COLO829 (cell line): ENCODE results near the gene MINDY4.

Experiments
- DNase-seq: peaks from one replicate; pipeline ENCODE4 v3.0.0; 2012; ENCODE audit warnings: low spot score

The MINDY4 gene

GRCh38 chr7:30917216-30917893 lies 146.1 kb downstream of the MINDY4 start:
- no peak for DNase-seq

- no peak for DNase-seq
Measured at GRCh38 chr7:30918676-30919075, 147.5 kb downstream of the MINDY4 start.

GRCh38 chr7:30920021-30920583 lies 148.9 kb downstream of the MINDY4 start:
- no peak for DNase-seq

GRCh38 chr7:30920584-30921539 lies 149.6 kb downstream of the MINDY4 start:
- no peak for DNase-seq

- no peak for DNase-seq
Measured at GRCh38 chr7:30921540-30922401, 150.6 kb downstream of the MINDY4 start.

GRCh38 chr7:30922596-30922995 lies 151.4 kb downstream of the MINDY4 start:
- no peak for DNase-seq

- no peak for DNase-seq
Measured at GRCh38 chr7:30923009-30923773, 152.0 kb downstream of the MINDY4 start.

GRCh38 chr7:30923774-30924413 lies 152.7 kb downstream of the MINDY4 start:
- DNase-seq = no peak

GRCh38 chr7:30924624-30925023 lies 153.4 kb downstream of the MINDY4 start:
- DNase-seq = no peak

- DNase-seq = no peak
Measured at GRCh38 chr7:30925117-30925516, 153.9 kb downstream of the MINDY4 start.

- DNase-seq = no peak
Measured at GRCh38 chr7:30925913-30926312, 154.7 kb downstream of the MINDY4 start.

- no peak for DNase-seq
Measured at GRCh38 chr7:30926313-30926712, 155.1 kb downstream of the MINDY4 start.

GRCh38 chr7:30927040-30927439 lies 155.8 kb downstream of the MINDY4 start:
- DNase-seq = no peak

- DNase-seq = no peak
Measured at GRCh38 chr7:30927559-30927958, 156.3 kb downstream of the MINDY4 start.

- no peak for DNase-seq
Measured at GRCh38 chr7:30928254-30928872, 157.1 kb downstream of the MINDY4 start.

- DNase-seq = no peak
Measured at GRCh38 chr7:30929686-30930085, 158.5 kb downstream of the MINDY4 start.

- no peak for DNase-seq
Measured at GRCh38 chr7:30930621-30931020, 159.4 kb downstream of the MINDY4 start.

- DNase-seq = no peak
Measured at GRCh38 chr7:30931161-30931928, 160.1 kb downstream of the MINDY4 start.

- no peak for DNase-seq
Measured at GRCh38 chr7:30931929-30932540, 160.8 kb downstream of the MINDY4 start.
